Measurements from ENCODE around the gene ARID1B. TPM values are rescaled to one million over a fixed set of nuclear protein-coding genes. Genes with fewer than 3 reads are reported as not detected.

The ARID1B gene
- total and polyA plus RNA-seq, 10 of the 15 experiments (the other 5 are each of a cell fraction or from before 2014, with no cell fraction given) = 24.7 to 133 (median 54.6) TPM

GRCh38 chr6:157233686-157234085 lies 456.5 kb downstream of the ARID1B start:
- ChIA-PET RAD21 (ENCODE audit: unreplicated experiment) (no interaction called here), SMC1A (ENCODE audit: uncharacterized antibody, unreplicated experiment) (no interaction called here), POLR2A (no interaction called here), CTCF (no interaction called here)
- Histone ChIP-seq H2AFZ (ENCODE audit: control insufficient read depth, low read depth, low read length) (no peak overlapping the region), H3K9me3 (replicated peaks; ENCODE audit: control insufficient read depth, insufficient read depth, low read length) (no peaks in the 10 kb centered on the region; the same call in 2 of the 3 replicates), H3K9ac (ENCODE audit: control insufficient read depth, insufficient read depth, low read length) (no peak overlapping the region), H3K27me3 (replicated peaks in 1 of 2; ENCODE audit: control insufficient read depth in 2 of 2, insufficient read depth in 2 of 2, low read length in 1 of 2) (peaks cover 10 to 16% of the 10 kb centered on the region in 2 experiments), H3K36me3 (ENCODE audit: control insufficient read depth in 2 of 2, insufficient read depth in 2 of 2, low read length in 1 of 2) (no peaks in the 10 kb centered on the region), H3K4me1 (ENCODE audit: control insufficient read depth, insufficient read depth, low read length) (no peaks in the 10 kb centered on the region), H4K20me1 (ENCODE audit: control insufficient read depth, insufficient read depth) (no peaks in the 10 kb centered on the region), H3K79me2 (ENCODE audit: control insufficient read depth, insufficient read depth, low read length) (no peaks in the 10 kb centered on the region), H3K27ac (ENCODE audit: control insufficient read depth, insufficient read depth) (no peak overlapping the region), H3K4me2 (ENCODE audit: control insufficient read depth, insufficient read depth) (no peak overlapping the region), H3K4me3 (no peak overlapping the region)
- BruUV-seq (replicated peaks) = no TSS peak
- 53% methylated on average over 3 of the region's 3 CpGs for WGBS (ENCODE audit: insufficient coverage, insufficient replicate concordance, low lambda C conversion rate, missing lambda C conversion rate)
- no peak for ATAC-seq
- intact Hi-C loops (cut with micrococcal nuclease; ENCODE audit: unreplicated experiment) = no loop called here
- in situ Hi-C loops (cut with MboI) = no loop called here
- no peak for FAIRE-seq
- DNase-seq (ENCODE audit: low read depth, low spot score) = no peak
- TF ChIP-seq PRDM15 (CRISPR knock-in tag; IDR thresholded peaks at IDR 0.05) (no peak), CHD4 (IDR thresholded peaks at IDR 0.05) (no peak), TAF1 (IDR thresholded peaks at IDR 0.05; ENCODE audit: borderline replicate concordance, low read depth, low read length) (no peak), MEF2B (IDR thresholded peaks at IDR 0.05; ENCODE audit: partially characterized antibody, poor library complexity, severe bottlenecking) (no peak), PML (IDR thresholded peaks at IDR 0.05; ENCODE audit: low read length) (no peak), TCF12 (IDR thresholded peaks at IDR 0.05; ENCODE audit: low read depth, low read length) (no peak), CUX1 (IDR thresholded peaks at IDR 0.05; ENCODE audit: insufficient replicate concordance, low read depth, low read length) (no peak), CEBPB (IDR thresholded peaks at IDR 0.05; ENCODE audit: borderline replicate concordance in 1 of 2, low read depth in 2 of 2, low read length in 2 of 2) (no peak), ZNF207 (IDR thresholded peaks at IDR 0.05; ENCODE audit: borderline replicate concordance) (no peak), JUNB (IDR thresholded peaks at IDR 0.05) (no peak), SIN3A (IDR thresholded peaks at IDR 0.05; ENCODE audit: low read depth, low read length) (no peak), ESRRA (IDR thresholded peaks at IDR 0.05; ENCODE audit: low read length) (no peak), RAD21 (IDR thresholded peaks at IDR 0.05; ENCODE audit: insufficient read depth, low read depth, low read length) (no peak), ELK1 (IDR thresholded peaks at IDR 0.05; ENCODE audit: low read depth, low read length) (no peak), BHLHE40 (IDR thresholded peaks at IDR 0.05; ENCODE audit: borderline replicate concordance in 1 of 2, low read depth in 2 of 2, low read length in 1 of 2) (no peak)

All from GM12878 (cell line).